NK-92 (cell line): Measurements from ENCODE around the gene EFCAB6.

Experiments
- DNase-seq: peaks from one replicate; lab custom pipeline; 2025; ENCODE audit not compliant: unreplicated experiment; lab: John Stamatoyannopoulos, UW

The EFCAB6 gene

DNA sequence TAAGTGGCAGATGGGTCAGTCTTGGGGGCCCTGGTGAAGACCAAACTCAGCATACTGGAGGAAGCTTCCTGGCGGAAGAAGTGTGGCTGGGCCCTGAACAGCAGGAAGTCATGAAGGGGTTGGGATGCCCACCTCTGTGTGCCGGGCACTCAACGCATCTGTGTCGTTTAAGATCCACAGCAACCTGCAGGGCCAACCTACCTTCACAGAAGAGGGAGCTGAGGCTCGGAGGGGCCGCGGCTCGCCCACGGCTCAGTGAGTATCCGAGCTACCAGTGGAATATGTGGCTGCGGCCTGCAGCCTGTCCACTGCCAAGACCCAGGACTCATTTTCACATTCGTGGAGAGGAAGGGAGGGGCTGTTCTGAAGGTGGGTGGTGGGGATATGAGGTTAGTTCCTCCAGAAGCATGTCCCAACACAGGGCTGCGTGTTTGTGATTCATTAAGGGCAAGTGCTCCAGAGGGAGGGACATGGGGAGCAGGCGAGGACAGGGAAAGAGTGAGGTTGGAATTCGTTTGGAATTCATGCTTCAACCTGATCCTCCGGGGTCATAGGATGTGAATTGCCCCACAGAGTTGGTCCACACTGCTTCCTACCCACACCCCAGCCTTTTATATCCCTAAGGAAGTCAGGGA, 300.7 kb downstream of the EFCAB6 start:
- DNase-seq = no peak

DNA sequence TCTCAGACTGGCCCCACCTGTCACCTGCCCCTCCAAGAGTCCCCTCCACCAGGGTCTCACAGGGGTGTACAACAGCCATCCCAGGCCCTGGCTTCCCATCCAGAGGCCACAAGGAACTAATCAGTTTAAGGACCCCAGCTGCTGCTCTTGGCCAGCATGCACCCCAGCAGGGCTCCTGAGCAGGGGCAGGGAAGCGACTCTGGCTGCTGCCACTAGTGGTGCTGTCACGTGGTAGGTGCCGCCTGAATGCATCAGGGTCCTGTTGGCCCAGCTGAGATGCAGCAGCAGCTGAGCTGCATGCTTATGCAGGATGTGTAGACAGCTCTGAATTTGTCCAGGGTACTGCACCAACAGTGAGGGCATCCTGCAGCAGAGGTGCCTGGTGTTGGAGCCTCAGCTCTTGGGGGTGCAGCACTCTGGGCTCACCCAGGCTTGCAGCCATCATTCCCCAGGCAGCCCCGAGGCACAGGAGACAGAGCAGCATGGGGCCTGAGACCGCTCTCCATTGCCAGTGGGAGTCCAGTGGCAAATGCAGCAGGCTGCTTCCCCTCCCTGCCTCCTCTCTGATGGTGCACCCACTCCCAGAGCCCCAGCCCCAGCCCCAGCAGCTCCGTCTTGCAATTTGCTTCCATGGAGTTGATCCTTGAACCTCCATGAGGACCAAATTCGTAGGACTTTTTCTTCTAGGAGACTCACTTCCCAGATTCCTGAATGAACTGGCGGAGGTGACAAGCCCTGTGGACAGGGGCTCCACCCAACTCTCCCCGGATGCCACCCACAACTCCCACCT, 301.6 kb downstream of the EFCAB6 start:
- no peak for DNase-seq

DNA sequence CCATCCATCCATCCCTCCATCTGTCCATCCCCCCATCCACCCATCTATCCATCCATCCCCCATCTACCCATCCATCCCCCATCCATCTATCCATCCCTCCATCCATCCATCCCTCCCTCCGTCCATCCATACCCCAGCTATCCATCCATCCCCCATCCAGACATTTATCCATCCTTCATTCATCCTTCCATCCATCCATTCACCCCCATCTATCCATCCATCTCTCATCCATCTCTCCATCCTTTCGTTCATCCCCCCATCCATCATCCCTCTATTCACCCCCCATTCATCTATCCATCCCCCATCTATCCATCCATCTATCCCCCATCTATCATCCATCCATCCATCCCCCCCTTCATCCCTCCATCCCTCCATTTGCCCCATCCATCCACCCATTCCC, 302.8 kb downstream of the EFCAB6 start:
- no peak for DNase-seq

DNA sequence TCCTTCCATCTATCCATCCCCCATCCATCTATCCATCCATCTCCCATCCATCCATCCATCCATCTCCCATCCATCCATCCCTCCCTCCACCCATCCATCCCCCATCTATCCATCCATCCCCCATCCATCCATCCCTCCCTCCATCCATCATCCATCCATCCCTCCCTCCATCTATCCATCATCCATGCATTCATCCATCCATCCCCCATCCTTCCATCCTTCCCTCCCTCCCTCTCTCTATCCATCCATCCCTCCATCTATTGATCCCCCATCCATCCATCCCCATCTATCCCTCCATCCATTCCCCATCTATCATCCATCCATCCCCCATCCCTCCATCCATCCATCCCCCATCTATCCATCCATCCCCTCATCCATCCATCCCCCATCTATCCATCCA, 303.6 kb downstream of the EFCAB6 start:
- no peak for DNase-seq

DNA sequence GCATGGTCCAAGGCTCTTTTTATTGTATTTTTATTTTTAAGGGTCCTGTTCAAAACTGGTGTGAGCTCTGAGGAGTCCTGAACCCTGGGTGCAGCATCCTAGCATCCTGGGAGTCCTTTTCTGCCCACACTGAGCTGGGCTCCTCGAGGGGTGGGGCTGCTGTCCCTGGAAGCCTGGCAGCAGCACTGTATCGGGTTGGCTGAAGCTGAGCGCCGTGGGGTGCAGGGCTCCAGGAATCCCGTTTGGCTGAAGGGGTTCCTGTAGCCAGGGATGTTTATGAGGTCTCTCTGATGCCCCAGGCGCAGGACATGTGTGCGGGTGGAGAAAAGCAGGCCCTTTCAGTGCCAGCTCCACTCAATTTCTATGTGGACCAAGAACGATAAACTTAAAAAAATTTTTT, 304.9 kb downstream of the EFCAB6 start:
- no peak for DNase-seq

DNA sequence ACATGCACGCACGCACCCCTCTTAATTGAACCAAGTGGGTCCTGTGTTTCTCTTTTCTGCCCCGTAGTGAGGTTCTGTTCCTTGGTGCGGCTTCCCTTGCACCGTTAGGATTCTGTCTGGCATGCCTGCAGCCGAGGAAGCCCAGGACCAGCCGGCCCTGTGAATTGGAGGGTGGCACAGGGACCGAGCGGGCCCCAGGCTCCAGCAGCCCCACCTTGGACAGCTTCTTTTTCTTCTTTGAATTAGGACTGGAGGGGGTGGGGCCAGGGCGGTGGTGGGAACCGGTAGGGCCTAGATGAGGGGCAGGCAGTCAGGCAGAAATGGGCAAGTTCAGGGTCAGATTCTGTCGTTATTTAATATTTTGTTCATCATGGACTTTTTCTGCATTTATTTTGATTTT, 305.6 kb downstream of the EFCAB6 start:
- no peak for DNase-seq

DNA sequence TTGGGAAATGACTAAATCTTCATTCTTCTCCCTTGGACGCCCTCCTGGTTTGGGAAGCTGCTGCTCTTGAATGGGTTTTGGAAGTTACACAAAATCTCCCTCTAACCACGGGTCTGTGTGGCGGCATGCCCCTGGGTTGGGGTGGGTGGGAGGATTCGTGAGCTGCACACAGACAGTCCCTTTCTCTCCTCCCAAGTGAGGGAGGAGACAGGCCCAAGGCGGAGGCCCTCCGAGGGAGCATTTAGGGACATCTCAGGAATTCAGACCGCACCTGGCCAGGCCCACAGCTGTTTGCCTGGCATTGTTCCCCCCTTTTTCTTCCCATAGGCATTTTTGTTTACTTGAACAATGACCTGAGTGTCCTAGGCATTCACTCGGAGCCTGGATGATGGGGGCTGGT, 306.2 kb downstream of the EFCAB6 start:
- DNase-seq = no peak

DNA sequence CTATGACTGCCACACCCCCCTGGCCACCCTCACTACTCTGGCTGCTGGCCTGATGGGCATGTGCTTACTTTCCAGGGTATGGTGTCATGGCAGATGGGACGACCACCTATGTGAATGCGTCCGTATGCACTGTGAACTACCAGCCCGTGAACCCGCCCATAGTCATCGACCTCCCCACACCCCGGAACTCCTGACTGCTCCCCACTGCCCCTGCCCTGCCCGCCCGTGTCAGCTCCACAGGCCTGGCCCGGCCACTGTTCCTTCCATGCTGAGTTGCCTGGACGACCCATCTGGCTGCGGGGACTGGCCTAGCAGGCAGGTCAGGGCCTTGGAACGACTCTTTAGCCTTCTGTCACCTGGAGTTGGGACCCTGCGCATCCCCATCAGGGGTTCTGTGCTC, 306.7 kb downstream of the EFCAB6 start:
- no peak for DNase-seq

DNA sequence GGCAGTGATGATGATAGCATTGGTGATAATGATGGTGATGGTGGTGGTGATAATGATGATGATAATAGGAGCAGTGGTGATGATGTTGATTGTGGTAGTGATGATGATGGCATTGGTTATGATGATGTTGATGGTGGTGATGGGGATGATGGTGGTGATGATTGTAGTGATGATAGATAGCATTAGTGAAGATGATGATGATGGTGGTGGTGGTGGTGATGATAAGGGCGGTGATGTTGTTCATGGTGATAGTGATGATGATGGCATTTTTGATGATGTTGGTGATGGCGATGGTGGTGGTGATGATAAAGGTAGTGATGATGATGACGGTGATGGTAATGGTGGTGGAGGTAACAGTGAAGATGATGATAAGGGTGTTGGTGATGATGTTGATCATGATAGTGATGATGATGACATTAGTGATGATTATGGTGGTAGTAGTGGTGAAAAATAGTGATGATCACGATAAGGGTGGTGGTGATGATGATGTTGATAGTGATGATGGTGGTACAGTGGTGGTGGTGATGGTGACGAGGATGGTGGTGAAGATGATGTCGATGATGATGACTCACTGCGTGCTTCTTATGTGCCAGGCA, 307.3 kb downstream of the EFCAB6 start:
- DNase-seq = no peak

DNA sequence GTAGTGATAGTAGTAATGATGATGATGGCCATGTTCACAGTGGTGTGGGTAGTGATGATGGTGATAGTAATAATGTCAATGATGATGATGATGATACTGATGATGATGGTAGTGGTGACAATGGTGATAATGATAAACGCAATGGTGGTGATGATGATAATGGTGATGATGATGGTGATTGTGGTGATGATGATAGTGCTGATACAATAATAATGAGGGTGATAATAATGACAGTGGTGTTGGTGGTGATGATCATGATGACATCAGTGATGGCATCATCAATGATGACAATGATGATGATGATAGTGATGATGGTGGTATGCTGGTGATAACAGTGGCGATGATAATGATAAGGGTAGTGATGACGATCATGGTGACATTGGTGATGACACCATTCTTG, 308.0 kb downstream of the EFCAB6 start:
- no peak for DNase-seq

DNA sequence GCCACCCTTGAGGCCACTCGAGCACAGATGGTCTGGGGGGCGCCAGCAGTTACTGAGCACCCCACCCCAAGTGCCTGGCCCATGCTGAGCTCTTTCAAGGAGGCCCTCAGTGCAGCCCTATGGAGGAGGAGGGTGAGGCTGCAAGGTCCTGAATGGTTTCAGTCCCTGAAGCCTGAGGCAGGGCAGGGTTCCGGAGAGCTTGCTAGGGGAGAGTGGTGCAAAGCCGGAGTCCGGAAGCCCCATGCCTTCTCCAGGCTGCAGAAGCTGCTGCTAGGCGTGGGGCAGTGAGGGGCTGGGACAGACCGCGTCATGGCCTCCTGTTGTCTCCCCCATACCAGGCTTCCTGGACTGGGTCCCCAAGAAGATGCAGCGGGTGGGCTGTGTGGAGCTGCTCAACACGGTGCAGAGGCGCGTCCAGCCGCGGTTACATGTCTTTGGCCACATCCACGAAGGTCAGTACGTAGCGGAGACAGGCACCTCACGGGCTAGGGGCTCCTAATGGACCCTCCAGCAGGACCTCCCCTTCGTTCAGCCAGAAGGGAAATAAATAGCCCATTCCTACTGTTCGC, 309.7 kb downstream of the EFCAB6 start:
- DNase-seq = no peak

DNA sequence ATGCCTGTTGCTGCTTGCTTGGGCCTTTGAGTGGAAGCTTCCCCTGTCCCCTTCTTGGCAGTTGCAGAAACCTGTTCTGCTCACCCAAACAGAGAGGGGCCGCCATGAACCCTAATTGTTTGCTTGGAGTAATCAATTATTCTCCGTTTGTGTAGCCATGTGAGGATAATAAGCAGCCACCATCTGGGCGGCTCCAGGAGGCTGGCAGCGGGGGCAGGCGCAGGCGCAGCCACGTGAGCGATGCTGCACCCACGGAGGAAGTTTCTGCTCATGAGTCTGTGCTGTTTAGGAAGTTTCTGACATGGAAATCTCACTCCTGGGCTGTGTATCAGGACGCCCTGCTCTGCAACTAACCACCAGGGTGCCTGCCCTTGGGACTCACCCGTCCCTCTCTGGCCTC, 310.2 kb downstream of the EFCAB6 start:
- DNase-seq = no peak

DNA sequence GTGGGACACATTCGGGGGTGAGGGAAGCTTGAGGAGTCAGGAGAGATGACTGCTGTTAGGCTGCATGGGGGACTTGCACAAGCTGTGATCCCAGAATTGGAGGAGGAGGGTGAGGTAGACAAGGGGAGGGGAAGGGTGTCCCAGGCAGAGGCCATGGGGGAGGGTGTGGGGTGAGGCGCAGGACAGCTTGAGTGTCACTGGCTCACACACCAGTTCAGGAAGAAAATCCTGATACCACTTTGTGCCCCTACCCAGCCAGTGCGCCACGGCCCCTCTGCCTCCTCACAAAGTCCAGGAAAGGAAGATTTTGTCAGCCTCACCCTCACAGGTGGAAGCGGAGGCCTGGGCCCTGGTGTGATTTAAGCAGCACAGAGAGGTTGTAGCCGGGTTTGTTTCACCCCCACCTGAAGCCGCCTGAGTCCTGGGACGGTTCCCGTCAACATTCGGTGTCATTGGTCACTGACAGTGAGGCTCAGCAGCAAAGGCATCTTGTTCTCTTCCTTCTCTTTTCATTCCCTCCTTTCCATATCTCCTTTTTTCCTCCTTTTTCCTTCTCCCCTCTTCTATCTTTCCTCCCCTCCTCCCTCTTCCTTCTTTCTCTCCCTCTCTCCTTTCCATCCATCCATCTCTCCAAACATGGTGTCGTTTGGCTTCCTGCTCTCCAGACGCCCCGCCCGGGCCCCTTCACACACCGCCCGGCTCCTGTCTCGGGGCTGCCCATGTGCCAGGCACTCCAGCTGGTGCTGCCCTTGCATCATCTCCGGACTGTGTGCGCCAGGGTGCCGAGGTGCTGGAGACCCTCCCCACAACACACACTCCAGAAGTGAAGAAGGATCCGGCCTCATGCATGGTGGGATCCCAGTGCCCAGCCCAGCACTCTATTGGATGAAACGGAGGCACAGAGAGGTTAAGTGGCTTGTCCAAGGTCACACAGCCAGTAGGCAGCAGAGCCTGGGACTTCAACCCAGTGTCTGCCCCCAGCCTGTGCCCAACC, 311.0 kb downstream of the EFCAB6 start:
- no peak for DNase-seq

DNA sequence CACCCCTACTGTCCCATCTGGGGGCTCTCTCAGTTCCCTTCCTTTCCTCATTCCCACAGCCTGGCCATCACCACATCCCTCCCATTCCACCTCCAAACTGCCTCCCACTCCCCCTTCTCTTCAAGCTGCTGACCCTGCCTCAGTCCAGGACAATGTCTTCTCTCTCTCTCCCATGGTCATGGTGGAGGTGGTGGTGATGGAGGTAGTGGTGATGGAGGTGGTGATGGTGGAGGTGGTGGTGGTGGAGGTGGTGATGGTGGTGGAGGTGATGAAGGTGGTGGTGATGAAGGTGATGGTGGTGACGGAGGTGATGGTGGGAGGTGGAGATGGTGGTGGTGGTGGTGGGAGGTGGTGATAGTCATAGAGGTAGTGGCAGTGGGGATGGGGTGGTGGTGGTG, 313.2 kb downstream of the EFCAB6 start:
- DNase-seq = no peak

DNA sequence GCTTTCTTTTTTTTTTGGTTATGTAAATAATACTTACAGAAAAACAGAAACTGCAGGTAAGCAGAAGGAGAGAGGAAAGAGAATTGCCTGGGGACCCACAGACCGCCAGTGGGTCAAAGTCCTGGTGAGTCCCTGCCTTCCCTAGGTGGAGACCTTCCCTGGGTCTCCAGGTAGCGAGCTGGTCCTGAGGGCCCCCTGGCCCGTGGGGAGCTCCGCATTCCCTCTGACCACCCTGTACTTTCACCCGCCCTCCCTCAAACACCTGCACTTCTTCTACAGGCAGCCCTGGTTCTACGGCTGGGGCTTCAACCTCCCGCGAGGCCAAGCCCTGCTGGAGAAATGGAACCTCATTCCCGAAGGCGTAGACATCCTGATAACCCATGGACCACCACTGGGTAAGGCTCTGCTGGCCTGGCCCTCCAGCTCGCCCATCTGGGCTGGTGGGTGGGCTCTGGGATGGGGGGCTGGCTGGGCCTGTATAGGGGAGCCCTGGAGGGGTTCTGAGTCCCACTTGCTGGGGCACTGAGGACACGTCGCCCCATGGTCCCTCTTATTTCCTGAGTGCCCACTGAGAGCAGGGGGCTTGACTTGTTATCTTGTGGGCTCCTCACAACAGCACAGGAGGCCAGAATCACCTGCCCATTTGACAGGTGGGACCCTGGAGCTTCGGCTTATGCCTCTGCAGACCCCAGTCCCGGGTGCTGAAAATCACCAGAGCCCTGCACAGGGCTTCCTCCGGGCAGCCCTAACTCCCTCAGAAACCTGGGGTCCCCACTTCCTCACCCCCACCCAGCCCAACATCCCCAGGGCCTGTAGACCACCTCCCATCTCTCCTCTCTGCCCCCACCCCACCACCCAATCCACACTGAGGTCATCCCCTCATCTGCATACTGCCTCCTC, 313.9 kb downstream of the EFCAB6 start:
- DNase-seq = no peak

DNA sequence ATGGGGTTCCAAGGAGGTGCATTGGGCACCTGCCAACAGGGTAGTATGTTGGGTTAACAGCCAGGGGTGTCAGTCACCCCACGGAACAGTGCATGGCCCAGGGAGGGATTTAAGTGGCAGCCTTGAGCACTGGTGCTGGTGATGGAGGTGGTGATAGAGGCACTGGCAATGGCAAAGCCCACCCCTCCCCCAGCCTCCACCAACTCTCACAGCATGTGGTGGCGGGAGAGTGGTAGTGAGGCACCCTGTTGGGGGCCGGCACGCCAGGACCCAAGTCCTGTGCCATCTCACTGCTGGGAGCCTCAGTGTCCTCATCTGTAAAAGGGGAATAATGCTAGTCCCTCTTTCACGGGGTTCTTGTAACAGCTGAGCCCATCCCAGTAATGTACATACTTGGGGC, 318.8 kb downstream of the EFCAB6 start:
- DNase-seq = no peak

DNA sequence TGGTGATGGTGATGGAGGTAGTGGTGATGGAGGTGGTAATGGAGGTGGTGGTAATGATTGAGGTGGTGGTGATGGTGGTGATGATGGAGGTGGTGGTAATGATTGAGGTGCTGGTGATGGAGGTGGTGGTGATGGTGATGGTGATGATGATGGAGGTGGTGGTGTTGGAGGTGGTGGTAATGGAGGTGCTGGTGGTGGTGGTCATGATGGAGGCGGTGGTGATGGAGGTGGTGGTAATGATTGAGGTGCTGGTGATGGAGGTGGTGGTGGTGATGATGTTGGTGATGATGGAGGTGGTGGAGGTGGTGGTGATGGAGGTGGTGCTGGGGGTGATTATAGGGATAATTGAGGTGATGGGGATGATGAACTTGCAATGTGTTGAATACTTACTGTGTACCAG, 320.4 kb downstream of the EFCAB6 start:
- no peak for DNase-seq

DNA sequence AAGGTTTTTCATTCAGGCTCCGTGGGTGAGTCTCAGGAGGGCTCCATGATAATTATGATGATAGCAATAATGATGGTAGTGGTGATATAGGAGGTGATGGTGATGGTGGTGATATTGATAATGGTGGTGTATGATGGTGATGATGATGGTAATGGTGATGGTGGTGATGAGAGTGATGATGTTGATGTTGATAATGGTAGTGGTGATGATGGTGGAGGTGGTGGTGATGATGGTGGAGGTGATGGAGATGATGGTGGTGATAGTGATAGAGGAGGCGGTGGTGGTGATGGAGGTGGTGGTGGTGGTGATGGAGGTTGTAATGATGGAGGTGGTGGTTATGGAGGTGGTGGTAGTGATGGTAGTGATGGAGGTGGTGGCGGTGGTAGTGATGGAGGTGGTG, 320.9 kb downstream of the EFCAB6 start:
- DNase-seq = no peak

DNA sequence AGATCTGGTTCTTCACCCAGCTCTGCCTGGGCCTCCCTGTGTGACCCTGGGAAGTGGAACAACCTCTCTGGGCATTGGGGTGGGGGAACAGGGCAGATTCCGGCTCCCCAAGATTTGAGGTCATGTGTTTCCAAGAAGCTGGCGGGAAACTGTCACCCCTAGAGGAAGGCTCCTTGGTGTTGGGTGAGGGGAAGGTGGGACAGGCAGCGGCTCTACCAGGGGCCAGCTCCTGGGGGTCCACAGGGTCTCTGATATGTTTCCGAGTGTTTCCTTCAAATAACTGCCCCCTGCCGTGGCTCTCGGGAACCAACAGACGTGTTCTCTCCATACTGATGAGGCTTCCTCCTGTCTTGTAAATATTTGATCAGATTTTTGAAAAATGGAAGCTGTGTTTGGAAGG, 321.8 kb downstream of the EFCAB6 start:
- DNase-seq = no peak

DNA sequence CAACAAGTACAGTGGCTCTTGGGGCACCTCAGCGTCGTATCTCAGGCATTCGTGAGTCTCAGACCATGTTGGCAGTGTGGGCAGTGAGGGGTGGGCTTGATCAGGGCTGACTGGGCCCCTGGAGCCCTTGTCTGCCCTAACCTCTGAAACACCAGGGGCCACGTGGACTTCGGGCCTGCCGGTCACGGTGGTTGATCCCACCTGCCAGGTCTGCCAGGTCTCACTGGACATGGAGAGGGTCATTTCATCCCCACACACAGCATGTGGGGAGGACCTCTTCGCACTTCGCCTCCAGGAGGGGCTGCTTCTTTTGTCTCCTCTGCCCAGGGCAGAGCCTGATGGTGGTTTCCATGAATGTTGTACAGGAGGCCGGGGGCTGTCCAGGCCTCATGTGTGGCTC, 323.2 kb downstream of the EFCAB6 start:
- no peak for DNase-seq
